ENCODE measurements around the gene RXYLT1.
"Not testable (repeated sequence)": the region's sequence is repeated elsewhere in the genome, so short reads cannot be mapped to it uniquely, and the experiment has no call there.

The RXYLT1 gene

DNA sequence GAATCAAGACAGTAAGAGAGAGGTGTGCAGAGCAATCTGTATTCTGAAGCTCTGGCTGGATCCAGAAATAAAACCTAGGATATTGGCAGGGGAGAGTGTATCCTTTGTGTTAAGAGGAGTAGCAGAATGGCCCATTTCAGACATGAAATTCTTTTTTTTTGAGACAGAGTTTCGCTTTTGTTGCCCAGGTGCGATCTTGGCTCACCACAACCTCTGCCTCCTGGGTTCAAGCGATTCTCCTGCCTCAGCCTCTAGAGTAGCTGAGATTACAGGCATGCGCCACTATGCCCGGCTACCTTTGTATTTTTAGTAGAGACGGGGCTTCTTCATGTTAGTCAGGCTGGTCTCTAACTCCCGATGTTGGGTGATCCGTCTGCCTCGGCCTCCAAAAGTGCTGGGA lies 58.7 kb downstream of the RXYLT1 start:
- DNase-seq (ENCODE audit: low read depth, low spot score): no peak
- no peak overlapping the region for H3K27ac ChIP-seq

DNA sequence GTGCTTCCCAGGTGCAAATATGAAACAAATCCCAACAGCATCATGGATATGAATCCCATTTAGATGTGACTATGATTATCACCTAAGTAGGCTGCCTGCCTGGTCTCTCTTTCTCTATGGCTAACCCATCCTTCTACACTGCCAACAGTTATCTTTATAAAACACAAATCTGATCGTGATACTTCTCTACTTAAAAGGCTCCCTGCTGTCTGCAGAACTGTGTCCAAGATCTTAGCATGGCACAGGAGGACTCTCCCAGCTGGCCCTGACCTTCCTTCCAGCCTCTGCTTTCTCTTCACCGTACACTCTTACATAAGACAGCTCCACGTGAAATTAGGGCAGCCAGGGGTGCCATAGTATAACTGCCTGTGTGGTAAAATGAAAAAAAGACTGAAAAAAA lies 61.3 kb downstream of the RXYLT1 start:
- H3K27ac ChIP-seq: no peak overlapping the region
- no peak for DNase-seq (ENCODE audit: low read depth, low spot score)

DNA sequence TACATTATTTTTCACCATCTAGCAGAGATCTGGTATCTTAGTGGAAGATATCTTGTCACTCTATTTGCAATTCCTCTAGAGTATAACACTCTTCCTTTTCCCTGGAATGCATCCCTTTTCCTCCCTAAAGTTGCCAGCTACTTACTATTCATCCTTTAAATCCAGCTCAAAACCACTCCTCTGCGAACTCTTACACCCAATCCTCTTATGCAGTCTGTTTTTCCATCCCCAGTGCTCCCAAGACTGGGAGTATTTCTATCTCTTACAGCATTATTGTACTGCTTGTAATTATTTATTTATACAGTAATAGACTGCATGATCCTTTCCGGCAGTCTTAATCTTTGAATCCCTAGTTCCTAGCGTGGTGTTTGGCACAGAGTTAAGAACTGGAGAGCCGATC lies 61.9 kb downstream of the RXYLT1 start:
- no peak overlapping the region for H3K27ac ChIP-seq
- DNase-seq (ENCODE audit: low read depth, low spot score): no peak

DNA sequence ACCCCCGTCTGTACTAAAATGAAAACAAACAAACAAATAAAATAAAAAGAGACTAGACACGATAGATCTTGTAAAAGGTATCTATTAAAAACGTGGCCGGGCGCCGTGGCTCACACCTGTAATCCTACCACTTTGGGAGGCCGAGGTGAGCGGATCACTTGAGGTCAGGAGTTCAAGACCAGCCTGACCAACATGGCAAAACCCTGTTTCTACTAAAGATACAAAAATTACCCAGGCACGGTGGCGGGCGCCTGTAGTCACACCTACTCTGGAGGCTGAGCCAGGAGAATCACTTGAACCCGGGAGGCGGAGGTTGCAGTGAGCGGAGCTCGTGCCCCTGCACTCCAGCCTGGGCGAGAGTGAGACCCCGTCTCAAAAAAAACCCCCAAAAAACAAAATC lies 63.0 kb downstream of the RXYLT1 start:
- H3K27ac ChIP-seq; DNase-seq (ENCODE audit: low read depth, low spot score): not testable (repeated sequence)

DNA sequence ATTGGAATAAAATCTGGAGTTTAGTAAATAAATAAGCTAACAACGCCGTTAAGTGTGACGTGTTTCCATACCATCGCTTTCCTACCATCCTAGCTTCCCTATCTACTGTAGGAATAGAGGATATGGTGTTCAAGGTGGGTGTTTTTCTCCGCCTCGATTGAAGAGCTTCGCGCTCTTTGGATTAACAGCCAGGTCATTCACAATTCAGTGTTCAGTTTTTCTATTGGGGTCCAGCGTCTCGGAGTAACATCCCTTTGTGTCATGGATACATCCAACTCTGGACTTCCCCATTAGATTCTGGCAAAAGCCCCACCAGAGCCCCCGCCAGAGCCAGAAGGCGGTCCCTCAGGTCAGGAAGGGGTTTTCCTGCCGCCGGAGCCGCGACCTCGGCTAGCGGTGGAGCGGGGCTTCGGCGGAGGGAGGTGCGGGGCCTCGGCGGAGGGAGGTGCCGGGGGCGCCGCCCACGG lies 63.6 kb downstream of the RXYLT1 start:
- DNase-seq (ENCODE audit: low read depth, low spot score): no peak
- peak overlapping the region; percentile 71 for H3K27ac ChIP-seq

DNA sequence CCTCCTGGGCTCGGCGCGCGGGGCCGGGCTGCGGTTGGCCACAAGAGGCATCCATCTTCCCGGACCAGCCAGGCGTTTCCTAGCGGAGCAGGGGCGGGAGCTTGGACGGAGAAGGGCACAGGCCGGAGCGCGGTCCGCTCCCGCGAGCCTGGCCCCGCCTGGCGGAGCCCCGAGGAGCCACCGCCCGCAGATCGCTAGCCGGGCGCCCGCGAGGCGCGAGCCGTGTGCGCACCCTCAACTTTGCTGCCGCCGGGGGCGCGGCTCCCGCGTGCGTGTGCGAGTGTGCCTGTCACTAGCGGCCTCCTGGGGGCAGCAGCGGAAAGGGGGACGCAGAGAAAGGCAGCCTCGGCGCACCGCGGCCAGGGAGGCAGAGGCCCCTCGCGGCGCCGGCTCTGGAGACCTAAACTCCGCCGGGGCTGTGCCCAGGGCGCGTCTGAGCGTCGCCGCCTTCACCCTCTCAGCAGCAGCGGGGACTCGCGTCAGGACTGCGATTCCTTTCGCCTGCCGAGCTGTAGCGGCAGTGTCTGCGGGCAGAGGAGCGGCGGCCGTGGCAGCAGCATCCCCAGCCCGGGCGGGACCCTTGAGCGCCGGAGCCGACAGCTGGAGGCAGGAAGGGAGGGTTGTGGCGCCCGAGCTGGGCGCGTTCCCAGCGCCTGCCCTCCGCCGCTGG lies 64.1 kb downstream of the RXYLT1 start:
- DNase-seq (ENCODE audit: low read depth, low spot score): peak; percentile 46
- peak overlapping the region; percentile 71 for H3K27ac ChIP-seq

DNA sequence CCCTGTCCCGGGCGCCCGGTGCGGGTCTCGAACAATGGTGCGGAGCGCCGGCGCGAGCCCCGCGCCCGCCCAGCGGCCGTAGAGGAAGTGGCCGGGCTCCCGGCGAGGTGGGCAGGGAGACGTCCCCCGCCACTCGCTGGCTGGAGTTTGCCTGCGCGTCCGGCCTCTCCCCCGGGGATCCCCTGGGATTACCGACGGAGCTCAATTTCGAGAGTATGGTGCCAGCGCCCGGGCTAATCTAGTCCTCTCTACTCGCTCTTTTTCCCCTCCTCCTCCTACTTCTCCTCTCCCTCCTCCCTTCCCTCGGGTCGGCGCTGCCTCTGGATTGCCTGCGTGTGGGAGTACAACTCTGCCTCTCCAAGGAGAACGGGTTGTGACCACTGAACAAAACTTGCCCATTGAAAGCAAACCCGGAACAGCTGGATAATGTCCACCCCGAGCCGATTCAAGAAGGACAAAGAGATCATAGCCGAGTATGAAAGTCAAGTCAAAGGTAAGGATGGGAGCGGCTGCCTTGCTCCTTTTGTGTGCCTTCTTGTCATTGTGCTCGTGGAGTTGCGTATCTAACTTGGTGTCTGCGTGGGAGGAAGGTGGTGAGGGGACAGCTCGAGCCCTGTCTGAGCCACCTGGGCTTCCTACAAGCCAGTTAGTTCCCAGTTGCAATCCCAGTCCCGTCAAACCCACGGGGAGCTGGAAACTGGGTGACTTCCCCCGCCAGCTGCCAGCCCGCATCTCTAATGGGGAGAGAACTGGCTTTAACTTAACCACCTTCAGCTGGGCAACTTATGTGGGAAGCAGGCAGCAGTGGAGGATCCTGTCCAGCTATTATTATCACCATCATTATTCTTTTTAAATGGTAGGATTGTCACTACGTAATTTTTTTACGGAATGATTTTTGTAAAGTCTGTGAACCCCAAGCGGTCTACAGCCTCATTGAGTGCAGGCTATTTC lies 65.0 kb downstream of the RXYLT1 start, which contains the start of gene SRGAP1:
TSS of gene SRGAP1 (plus strand) at position 310 of the 951 bp plus-strand sequence. CDS start at position 427, 117 bp downstream.
- peak within 1 kb of the TSS; percentile 71 for H3K27ac ChIP-seq
- DNase-seq (ENCODE audit: low read depth, low spot score): no peak

DNA sequence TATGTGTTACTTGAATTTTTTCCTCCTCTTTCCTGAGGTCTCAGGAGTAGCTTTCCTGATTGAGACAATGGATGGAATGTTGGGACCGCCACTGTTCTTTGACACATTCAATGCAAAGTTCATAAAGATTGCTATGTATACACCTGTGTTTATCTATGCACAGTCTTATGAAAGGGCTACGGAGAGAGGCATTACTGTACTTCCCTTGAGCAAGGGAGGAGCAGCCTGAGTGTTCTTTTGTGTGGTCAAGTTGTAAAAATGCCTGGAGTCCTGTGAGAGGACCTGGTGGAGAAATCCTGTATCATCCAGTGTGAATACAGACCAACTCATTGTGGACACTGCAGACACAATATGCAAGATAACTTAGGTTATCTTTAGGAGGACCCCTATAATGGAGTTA lies 66.0 kb downstream of the RXYLT1 start:
- peak overlapping the region; percentile 71 for H3K27ac ChIP-seq
- DNase-seq (ENCODE audit: low read depth, low spot score): no peak

DNA sequence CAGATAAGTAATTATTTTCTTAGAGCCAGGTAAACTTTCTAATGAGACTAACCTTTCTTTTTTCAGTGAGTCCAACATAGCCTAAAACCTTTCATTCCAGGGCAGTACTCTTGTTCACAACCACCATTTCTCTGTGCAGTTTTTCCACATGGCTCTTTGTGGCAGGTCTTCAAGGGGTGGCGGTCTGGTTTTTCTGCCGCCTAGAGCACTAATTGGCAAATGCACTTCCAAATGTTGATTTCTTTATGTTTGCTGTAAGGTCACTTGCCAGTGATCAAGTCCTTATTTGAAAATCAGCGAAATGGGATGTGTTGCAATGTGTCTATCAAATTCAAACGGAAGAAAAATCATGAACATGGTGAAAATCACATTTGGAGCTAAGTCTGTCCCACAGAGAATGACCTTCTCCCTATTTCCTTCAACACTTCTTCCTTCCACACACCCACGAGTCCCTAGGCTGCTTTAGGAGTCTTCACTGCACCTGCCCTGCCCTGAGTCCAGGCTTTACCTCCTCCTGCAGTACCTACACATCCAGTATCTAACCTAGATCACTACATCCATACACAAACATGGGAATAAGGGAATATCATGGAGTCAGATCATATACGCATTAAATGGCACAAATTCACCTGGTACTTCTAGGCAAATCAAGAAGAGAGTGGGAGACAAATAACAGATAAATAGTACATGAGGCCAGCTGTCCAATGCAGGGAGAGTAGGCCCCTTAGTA lies 66.7 kb downstream of the RXYLT1 start:
- no peak for DNase-seq (ENCODE audit: low read depth, low spot score)
- peak overlapping the region; percentile 71 for H3K27ac ChIP-seq

DNA sequence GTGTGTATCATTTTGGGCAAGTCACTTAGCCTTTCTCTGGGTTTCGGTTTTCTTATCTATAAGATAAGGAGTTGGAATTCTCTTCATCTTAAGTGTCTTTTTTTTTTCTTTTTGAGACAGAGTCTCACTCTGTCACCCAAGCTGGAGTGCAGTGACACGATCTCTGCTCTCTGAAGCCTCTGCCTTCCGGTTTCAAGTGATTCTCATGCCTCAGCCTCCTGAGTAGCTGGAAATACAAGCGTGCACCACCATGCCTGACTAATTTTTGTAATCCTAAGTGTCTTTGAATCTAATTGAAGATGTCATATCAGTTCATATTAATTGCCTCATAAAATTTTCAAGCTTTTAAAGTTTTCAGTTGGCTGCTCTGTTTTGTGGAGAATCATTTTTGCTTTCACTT lies 68.7 kb downstream of the RXYLT1 start:
- H3K27ac ChIP-seq: no peak overlapping the region
- DNase-seq (ENCODE audit: low read depth, low spot score): no peak

DNA sequence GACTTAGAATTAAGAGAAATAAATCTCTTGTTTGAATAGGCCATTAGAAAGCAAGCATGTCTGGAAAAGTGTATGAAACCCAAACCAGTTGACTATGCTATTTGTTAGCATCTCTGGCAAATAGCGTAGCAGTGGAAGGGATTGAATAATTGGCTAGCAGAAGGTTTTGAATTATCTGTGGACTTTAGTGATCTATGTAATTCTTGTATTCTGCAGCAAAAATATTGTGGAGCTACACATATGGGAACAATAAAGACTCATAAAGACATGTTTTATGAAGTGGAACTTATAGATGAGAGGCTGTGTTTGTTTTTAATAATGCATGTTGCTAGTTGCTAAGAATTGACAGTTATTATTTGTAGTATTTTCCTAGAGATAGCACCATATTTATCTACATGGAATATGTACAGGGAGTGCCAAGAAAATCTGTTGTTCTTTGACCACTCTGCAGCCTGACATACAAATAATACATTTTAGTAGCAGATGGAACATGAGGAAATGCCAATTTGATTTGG lies 69.5 kb downstream of the RXYLT1 start:
- no peak for DNase-seq (ENCODE audit: low read depth, low spot score)
- no peak overlapping the region for H3K27ac ChIP-seq

DNA sequence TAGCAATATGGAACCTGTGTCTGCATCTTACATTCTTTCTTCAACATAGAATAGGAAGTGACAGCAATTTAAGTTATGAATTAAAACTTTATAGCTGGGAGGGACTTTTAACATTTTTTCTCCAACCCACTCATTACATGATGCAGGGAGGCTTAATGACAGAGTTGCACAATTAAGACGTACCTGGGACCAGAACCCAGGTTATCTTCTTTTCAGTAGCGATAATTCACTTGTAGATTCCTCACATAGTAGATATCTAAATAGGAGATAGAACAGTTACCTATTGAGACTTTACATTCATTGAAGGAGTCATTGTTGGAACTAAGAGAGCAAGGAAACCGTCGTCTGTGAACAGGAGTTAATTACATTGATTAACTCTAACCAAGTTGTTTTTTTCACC lies 69.9 kb downstream of the RXYLT1 start:
- no peak overlapping the region for H3K27ac ChIP-seq
- DNase-seq (ENCODE audit: low read depth, low spot score): no peak

DNA sequence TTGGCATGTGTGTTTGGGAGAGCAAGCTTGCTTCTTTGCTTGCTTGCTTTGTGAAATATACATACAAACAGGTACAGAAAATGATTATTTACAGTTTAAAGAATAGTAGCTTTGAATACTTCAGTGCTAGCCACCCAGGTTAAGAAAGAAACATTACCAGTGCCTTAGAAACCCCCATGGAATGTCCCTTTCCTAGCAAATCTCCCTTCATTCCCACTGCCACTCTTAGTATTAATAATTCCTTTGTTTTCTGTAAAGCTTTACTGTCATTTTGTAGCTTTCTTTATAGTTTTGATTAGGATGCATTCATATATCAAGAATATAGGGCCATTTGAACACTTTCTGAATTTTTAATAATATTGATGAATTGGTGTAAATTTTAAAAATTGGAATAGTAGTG lies 74.3 kb downstream of the RXYLT1 start:
- DNase-seq (ENCODE audit: low read depth, low spot score): no peak

DNA sequence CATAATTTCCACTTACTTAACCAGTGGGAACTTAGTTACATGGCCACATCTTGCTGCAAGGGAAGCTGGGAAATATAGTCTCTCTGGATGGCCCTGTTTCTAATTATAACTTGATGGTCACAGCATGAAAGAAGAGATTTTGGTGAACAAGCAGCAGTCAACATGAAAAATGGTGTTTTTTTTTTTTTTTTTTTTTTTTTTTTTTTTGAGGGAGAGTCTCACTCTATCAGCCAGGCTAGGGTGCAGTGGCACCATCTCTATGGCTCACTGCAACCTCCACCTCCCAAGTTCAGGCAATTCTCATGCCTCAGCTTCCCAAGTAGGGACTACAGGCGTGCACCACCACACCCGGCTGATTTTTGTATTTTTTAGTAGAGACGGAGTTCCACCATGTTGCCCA lies 75.6 kb downstream of the RXYLT1 start:
- no peak for DNase-seq (ENCODE audit: low read depth, low spot score)
- no peak overlapping the region for H3K27ac ChIP-seq

More for the DNA sequence above, 74.3 kb downstream of the RXYLT1 start:
- H3K27ac ChIP-seq: no peak overlapping the region

DNA sequence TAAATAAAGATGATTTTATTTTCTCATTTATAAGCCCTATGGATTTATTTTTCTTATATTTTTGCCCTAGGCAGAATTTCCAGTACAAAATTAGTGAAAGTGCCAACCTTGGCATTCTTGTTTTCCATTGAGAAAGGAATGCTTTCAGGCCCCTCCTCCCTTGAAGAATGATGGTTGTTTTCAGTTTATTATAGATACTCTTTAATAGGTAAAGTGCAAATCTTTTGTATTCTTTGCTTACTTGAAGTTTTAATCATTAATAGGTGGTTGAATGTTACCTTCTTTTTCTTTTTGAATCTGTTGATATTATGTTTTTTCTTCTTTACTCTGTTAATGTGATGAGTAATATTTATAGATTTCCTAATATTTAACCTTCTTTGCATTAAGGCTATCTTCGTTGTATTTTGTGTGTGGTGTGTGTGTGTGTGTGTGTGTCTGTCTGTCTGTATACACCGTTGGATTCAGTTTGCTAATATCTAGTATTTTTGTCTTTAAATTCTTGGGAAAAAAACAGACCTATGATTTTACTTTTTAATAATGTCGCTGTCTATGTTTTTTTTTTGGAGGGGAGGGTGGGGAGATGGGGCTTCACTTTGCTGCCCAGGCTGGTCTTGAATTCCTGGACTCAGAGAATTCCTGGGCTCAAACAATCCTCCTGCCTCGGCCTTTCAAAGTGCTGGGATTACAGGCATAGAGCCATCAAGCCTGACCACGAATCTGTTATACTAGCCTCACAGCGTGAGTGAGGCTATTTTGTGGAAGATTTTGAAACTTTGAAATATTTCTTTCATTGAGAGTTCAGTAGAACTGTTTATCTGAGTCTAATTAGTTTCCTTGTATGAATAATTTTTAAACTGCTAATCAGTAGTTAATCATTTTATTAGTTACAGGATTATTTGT lies 78.3 kb downstream of the RXYLT1 start:
- no peak overlapping the region for H3K27ac ChIP-seq
- no peak for DNase-seq (ENCODE audit: low read depth, low spot score)

Measured in epithelial cell of prostate (primary cell).